GM20431 (cell line): ENCODE measurements around the gene ZSCAN2.

Experiments
- in situ Hi-C: fragments of 300-500 bp; cut with MseI, MboI; formaldehyde crosslinking; loops from one replicate; pipeline ENCODE4 v1.15.0; 2020; ENCODE audit warnings: low sequenced_read_pairs; ENCODE audit not compliant: unreplicated experiment

ZSCAN2 gene

GRCh38 chr15:84659904-84660781, 59.3 kb downstream of the ZSCAN2 start:
- in situ Hi-C loops: no loop called here

- in situ Hi-C loops: no loop called here
These were observed 60.2 kb downstream of the ZSCAN2 start for GRCh38 chr15:84661001-84661400.

- in situ Hi-C loops: no loop called here
These were observed 65.6 kb downstream of the ZSCAN2 start for GRCh38 chr15:84666373-84666772.

GRCh38 chr15:84668221-84668982, 67.6 kb downstream of the ZSCAN2 start:
- in situ Hi-C loops: no loop called here

- in situ Hi-C loops: no loop called here
These were observed 68.9 kb downstream of the ZSCAN2 start for GRCh38 chr15:84669726-84670125.

- in situ Hi-C loops: no loop called here
These were observed 70.4 kb downstream of the ZSCAN2 start for GRCh38 chr15:84671211-84671610.
